Metanephros (tissue), 2 donors: Measurements from ENCODE around the gene KAT14. TPM values are rescaled to one million over a fixed set of nuclear protein-coding genes. Genes with fewer than 3 reads are reported as not detected.

Source experiments
- small RNA-seq: library from RNA; depleted of rRNA; stranded (forward); fragments of <200 nt; gene quantifications from one replicate; pipeline ENCODE3, GENCODE V24; 2014; ENCODE audit warnings: low replicate concordance
- total RNA-seq: library from RNA; depleted of rRNA; stranded (reverse); fragments of >200 nt; gene quantifications from one replicate; pipeline ENCODE4 v1.2.3, GENCODE V29; 2014

The KAT14 gene
- total RNA-seq = 12.4 TPM

GRCh38 chr20:18137412-18138265 lies at the start of gene KAT14, which contains the start of gene PET117:
Gene KAT14 (plus strand): TSS chr20:18137863. CDS start chr20:18142661, 4,798 bp downstream.
Gene PET117 (plus strand): TSS chr20:18137863. CDS start chr20:18137956, 93 bp downstream.

Small RNAs within 50 kb of the gene (small RNA-seq; reads per million reads assigned to genes)
- gene RF00019 (not detected), gene RNU7-137P (not detected)

Other genes starting within 250 kb of the KAT14 start
- 143 TPM for gene SNX5, start 169.1 kb upstream of the KAT14 start, total RNA-seq
- gene MGME1, start 168.8 kb upstream of the KAT14 start, total RNA-seq = 21.0 TPM
- 1.7 TPM for gene OVOL2, start 79.9 kb upstream of the KAT14 start, total RNA-seq
- gene PET117, start within 50 bp of the KAT14 start, total RNA-seq = 11.3 TPM
- gene ZNF133, start 150.7 kb downstream of the KAT14 start, total RNA-seq = 27.5 TPM